Testis (tissue), 3 donors: ENCODE measurements around the gene FRYL. TPM values are rescaled to one million over a fixed set of nuclear protein-coding genes. Genes with fewer than 3 reads are reported as not detected.

Experiments used
- DNase-seq: peaks from one replicate; pipeline ENCODE4 v3.0.0-alpha.2; 2019
- H3K27ac ChIP-seq, 2 donors: fragments of 200-600 bp; sonication (generic); one replicate each; pipeline ENCODE4 v1.5.1; 2019
- H3K27me3 ChIP-seq: fragments of 200-600 bp; sonication (generic); one replicate; pipeline ENCODE4 v1.5.1; 2019
- H3K36me3 ChIP-seq: fragments of 200-600 bp; sonication (generic); one replicate; pipeline ENCODE4 v1.5.1; 2017; ENCODE audit warnings: low read depth; ENCODE audit errors: missing control alignments
- H3K4me1 ChIP-seq: fragments of 200-600 bp; sonication (generic); one replicate; pipeline ENCODE4 v1.5.1; 2019
- H3K4me3 ChIP-seq, 2 donors: fragments of 200-600 bp; sonication (generic); one replicate each; pipeline ENCODE4 v1.5.1; 2017 to 2019
- H3K9me3 ChIP-seq: fragments of 200-600 bp; sonication (generic); one replicate; pipeline ENCODE4 v1.5.1; 2017
- POLR2A ChIP-seq: fragments of 450-650 bp; IDR thresholded peaks from one replicate; pipeline ENCODE4 v1.6.1; 2017; ENCODE audit warnings: antibody characterized with exemption, mild to moderate bottlenecking, moderate library complexity
- WGBS, 2 donors: methylation state at CpG; one replicate each; pipeline ENCODE4 v1.1.5; 2018; 5-methylcytosine and 5-hydroxymethylcytosine counted together
- intact Hi-C: fragments of 100-400 bp; cut with DNase I; formaldehyde crosslinking; loops from one replicate; pipeline ENCODE4 v1.15.1; 2023; ENCODE audit warnings: low total_unique reads
- polyA plus RNA-seq: library from polyadenylated mRNA; stranded (reverse); fragments of 350-450 nt; fragmentation: Illumina TruSeq; extraction: RNeasy Lipid Tissue Mini Kit (QIAGEN cat#74804); gene quantifications from one replicate; pipeline ENCODE4 v1.2.3, GENCODE V29; 2014; ENCODE audit warnings: low read depth, low replicate concordance; ENCODE audit not compliant: insufficient read depth
- total RNA-seq, 2 donors: library from RNA; depleted of rRNA; stranded (reverse); fragments of >200 nt; gene quantifications; one replicate each; pipeline ENCODE4 v1.2.3, GENCODE V29; 2016
- TF ChIP-seq, protein P1 (sequence below), 3 experiments: fragments of 450-650 bp in 2 of 3; fragments of 200-600 bp in 1 of 3; sonication (generic) in 1 of 3; IDR thresholded peaks; one replicate each; pipeline ENCODE4 v1.5.1; 2016 to 2019; ENCODE audit warnings: antibody characterized with exemption in 3 of 3, mild to moderate bottlenecking in 2 of 3, moderate library complexity in 1 of 3

Gene FRYL
- total and polyA plus RNA-seq, 3 donors from 2014 or later, result 22.5 to 70.6 (median 55.0) TPM

DNA sequence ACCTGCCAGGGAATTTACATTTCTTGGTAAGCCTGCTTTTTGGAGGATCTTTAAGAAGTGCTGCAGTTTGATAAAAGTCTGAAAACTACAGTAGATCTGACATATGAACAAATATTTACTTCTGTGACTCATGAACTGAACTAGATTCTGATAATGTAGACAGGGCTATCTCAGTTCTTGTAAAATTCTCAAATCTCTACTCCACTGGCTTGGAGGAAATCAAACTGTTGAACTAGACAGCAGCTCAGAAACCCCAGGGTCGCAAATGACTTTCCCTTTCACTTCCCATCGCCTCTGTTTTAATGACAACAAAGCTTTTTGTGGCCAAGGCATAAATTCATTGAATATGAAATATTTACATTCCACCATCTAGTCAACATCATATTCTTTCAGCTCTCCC lies 35.4 kb upstream of the FRYL start:
- no peak overlapping the region for H3K27ac ChIP-seq
- H3K9me3 ChIP-seq, result no peaks in the 10 kb centered on the region
- no peaks in the 10 kb centered on the region for H3K36me3 ChIP-seq
- no peak for DNase-seq
- H3K4me3 ChIP-seq, result no peak overlapping the region
- 69 to 73% methylated on average over 2 of the region's 2 CpGs for WGBS, 2 donors
- no peaks in the 10 kb centered on the region for H3K27me3 ChIP-seq
- intact Hi-C loops, result no loop called here
- no peak for TF ChIP-seq POLR2A
- TF ChIP-seq, protein P1, sequence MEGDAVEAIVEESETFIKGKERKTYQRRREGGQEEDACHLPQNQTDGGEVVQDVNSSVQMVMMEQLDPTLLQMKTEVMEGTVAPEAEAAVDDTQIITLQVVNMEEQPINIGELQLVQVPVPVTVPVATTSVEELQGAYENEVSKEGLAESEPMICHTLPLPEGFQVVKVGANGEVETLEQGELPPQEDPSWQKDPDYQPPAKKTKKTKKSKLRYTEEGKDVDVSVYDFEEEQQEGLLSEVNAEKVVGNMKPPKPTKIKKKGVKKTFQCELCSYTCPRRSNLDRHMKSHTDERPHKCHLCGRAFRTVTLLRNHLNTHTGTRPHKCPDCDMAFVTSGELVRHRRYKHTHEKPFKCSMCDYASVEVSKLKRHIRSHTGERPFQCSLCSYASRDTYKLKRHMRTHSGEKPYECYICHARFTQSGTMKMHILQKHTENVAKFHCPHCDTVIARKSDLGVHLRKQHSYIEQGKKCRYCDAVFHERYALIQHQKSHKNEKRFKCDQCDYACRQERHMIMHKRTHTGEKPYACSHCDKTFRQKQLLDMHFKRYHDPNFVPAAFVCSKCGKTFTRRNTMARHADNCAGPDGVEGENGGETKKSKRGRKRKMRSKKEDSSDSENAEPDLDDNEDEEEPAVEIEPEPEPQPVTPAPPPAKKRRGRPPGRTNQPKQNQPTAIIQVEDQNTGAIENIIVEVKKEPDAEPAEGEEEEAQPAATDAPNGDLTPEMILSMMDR (IDR thresholded peaks at IDR 0.05), result no peak
- H3K4me1 ChIP-seq, result no peaks in the 10 kb centered on the region

DNA sequence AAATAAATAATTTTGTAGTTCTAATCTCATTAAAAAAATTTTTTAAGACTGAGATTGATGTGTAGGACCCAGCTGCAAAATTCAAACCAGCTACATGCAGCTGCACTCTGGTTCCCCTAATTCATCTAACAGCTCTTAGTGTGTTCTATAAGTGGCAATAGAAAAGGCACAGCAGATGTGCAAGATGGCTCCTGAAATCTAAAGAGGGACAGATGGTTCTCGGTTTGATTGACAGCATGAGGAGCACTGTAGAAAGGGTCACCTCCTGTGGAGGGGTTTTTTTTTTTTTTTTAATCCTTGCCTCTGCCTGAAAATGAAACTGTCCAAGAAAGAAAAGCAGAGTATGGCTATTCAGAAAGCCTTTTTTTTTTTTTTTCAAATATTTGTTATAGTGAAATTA lies 33.9 kb upstream of the FRYL start:
- Histone ChIP-seq H3K4me1 (no peaks in the 10 kb centered on the region), H3K36me3 (no peaks in the 10 kb centered on the region), H3K9me3 (no peaks in the 10 kb centered on the region), H3K27ac (no peak overlapping the region), H3K27me3 (no peaks in the 10 kb centered on the region), H3K4me3 (no peak overlapping the region)
- no peak for DNase-seq
- TF ChIP-seq, protein P1 (IDR thresholded peaks at IDR 0.05), result no peak
- TF ChIP-seq POLR2A, result no peak
- WGBS, 2 donors, result 81 to 84% methylated on average over 1 of the region's 1 CpG
- intact Hi-C loops, result no loop called here

DNA sequence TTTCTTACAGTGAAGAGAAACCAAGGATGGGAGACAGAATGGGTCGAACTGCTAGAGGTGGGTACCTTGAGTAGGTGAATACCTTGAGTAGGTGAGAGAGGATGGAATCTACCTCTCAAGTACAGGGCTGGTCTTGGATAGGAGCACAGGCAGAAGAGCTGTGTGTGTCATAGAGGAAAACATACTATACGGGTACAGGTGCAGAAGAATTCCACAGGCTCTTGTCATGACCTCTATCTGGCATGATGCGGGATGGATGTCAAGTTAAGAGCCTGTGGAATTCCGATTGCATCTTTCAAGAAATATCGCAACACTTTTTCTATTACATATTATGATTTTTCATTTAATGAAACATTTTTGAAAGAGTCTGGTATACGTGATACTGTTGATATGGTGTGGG lies 32.8 kb upstream of the FRYL start:
- H3K36me3 ChIP-seq, result no peaks in the 10 kb centered on the region
- H3K4me3 ChIP-seq, result no peak overlapping the region
- WGBS, 2 donors, result 74 to 75% methylated on average over 6 of the region's 6 CpGs
- H3K27me3 ChIP-seq, result no peaks in the 10 kb centered on the region
- intact Hi-C loops, result no loop called here
- no peak for TF ChIP-seq POLR2A
- TF ChIP-seq, protein P1 (IDR thresholded peaks at IDR 0.05), result no peak
- H3K9me3 ChIP-seq, result no peaks in the 10 kb centered on the region
- no peaks in the 10 kb centered on the region for H3K4me1 ChIP-seq
- no peak overlapping the region for H3K27ac ChIP-seq
- DNase-seq, result no peak

DNA sequence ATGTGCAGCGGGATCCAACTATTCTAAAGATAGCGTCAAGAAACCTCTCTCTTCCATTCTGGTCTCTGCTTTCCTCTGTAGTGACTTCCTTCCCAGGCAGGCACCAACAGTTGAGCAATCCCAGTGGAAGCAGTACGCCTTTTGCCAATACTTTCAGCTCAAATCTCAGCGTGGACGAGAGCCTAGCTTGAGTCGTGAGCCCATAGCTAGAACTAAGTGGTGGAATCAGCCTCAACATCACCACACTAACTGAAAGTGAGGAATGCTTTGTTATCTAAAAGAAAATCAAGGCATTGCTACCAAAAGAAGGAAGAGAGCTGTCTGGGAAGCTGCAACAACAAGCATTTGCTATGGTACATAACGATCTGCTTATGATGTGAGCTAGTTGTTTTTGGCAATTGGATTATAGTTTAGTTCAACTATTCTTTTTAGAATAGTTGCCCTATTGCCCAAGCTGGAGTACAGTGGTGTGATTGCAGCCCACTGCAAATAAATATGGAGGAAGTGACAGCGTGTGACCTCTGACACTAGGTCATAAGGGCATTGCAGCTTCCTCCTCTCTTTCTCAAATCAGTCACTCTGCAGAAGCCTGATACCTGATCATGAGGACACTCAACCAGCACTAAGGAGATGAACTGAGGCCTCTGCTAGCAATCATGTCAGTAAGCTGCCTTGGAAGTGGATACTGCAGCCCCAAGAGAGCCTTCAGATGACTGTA lies 24.7 kb upstream of the FRYL start:
- WGBS, 2 donors, result 83 to 89% methylated on average over 8 of the region's 8 CpGs
- H3K9me3 ChIP-seq, result no peaks in the 10 kb centered on the region
- no peak overlapping the region for H3K27ac ChIP-seq
- TF ChIP-seq POLR2A, result no peak
- TF ChIP-seq, protein P1 (IDR thresholded peaks at IDR 0.05), result no peak
- no peaks in the 10 kb centered on the region for H3K27me3 ChIP-seq
- no peaks in the 10 kb centered on the region for H3K4me1 ChIP-seq
- no peaks in the 10 kb centered on the region for H3K36me3 ChIP-seq
- intact Hi-C loops, result no loop called here
- H3K4me3 ChIP-seq, result no peak overlapping the region
- no peak for DNase-seq
